GOT3 (cell line): ENCODE data around the gene STK24.

Experiments used
- DNase-seq: peaks from one replicate; lab custom pipeline; 2025; ENCODE audit warnings: mixed read lengths; lab: John Stamatoyannopoulos, UW

Gene STK24

DNA sequence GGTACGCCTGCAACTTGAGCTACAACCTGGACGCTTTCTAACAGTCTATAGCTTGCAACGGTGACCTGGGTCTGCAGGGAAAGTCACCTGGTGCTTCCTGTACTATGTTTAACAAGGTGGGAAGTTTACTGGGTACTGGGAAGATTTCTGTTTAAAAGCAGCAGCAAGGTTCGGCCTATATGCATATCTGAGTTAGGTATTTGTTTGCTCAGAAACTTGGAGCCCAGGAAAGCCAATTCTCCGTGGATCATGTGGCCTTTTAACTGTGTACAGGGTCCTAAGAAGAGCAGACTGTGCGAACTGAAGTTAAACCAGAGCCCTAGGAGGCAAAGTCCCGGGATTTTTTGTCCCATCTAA is 103.1 kb downstream of the STK24 start:
- no peak for DNase-seq

DNA sequence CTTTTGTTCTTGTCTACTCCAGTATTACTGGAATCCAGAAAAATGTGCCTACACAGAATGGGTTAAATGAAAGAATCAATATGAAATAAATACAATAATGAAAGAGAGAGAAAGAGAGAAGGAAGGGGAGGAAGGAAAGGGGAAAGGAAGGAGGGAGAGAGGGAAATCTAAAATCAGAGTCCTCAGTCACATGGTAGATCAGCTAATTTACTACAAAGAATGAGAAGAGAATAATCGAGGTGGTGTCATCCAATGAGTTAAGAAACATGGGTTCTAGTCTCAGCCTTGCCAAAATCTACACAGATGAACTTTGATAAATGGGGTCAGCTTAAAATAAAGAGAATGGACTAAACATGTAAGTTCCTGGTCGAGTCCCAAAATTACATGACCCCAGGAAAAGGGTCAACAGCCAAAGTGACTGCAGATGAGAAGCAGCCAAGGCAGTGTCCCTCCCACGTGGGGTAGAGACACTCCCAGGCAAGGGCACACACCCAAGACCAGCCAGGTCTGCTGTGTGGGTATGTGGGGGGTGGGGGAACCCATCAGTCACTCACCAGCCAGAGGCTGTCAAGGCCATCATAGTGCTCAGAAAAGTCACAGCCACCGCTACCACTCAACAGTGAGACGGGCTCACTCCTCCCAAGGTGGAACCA is 103.6 kb downstream of the STK24 start:
- no peak for DNase-seq

DNA sequence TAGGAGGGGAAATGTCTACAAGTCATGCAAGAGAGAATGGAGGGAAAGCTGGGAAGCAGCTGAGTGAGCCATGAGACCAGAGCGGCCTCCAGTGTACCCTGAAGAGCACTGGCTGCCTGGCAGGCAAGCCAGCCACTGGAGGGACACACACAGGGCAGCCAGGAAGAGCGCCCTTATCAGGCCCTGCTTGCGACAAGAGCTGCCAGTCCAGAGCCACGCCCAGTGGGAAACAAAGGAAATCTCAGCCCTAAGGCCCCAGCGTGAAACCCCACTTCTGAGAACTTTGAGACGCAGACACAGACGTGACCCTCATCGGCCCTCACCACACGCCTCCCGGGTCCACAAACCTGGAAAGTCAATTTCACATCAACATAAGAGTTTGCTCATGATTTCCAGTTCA is 105.0 kb downstream of the STK24 start:
- DNase-seq, result no peak

DNA sequence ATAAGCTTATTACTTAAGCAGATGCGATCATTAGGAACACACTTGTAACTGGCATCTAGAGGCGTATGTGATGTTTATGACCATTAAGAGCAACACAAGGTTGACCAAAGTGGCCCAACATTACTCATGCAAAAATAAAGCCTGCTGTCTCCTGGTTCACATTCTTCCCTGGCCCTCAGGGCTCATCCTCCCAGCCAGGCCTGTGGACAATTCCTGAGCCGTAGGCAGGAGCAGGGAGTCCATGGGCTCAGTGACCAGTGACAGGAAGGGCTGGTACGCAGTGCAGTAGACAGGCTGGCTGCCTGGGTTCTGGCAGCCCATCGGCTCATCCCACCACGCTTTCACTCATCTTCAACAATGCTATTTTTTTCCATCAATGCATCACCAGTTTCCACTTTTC is 106.0 kb downstream of the STK24 start:
- no peak for DNase-seq

DNA sequence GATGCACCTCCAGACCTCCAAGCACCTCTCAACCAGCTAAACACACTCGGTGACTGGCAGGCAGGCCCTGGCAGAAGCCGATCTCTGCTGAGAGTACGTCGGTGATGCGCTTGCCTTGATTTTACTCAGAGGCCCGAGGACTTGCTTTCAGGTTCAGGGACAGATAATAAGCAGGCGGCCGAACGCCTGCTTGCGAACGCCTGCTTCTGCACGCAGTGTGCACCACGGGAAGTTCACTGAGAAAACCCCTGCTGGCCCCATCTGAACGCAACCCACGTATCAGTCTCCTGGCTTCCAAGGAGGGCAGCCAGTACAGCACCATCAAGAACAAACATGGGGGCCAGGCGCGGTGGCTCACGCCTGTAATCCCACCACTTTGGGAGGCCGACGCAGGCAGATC is 108.0 kb downstream of the STK24 start:
- DNase-seq, result no peak

DNA sequence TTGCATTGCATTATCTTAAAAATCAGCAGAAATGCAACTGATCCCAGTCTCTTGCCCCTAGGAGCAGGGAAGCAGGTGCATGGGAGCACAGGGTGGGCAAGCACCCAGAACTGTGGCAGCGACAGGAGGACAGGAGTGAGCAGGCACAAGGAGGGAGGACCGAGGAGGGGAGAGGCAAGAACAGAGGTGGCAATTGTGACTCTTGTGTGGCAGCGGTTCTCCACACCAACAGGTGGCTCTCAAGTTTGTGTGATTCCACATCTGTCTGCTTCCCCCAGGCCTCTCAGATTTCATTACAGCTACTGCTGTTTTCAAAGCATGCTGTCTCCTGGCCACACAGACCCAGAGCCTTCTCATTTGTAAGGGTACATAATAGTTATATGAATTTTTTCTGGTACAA is 108.5 kb downstream of the STK24 start:
- DNase-seq, result no peak

DNA sequence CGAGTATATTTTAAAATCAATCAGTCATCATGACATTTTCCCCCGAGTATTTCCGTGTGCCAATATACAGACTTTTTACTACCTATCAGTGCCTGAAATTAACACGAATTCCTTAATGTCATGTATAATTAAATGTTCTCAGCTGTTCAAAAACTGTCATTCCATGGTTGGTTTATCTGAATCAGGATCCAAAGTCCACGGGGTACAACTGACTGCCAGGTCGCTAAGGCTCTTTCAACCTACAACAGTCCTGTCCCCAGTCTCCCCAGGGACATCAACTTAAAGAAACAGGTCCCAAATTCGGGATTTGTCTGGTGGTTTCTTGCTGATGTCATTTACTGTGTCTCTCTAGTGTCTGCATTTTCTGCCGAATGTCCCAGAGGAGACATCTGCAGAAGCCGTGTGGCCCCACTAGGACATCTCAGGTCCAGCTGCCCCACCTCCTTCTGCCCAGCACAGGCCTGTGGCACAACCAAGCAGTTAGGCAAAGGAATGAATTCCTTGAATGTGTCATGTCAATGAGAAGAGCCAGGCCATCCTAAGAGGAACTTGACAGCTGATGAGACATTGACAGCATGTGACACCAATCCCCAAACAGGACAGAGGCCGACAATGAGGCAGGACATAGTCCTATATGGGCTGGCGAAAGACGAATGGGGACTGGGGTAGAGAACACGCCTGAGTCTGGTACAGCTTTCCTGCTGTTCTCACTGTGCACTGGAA is 109.5 kb downstream of the STK24 start:
- DNase-seq, result no peak

DNA sequence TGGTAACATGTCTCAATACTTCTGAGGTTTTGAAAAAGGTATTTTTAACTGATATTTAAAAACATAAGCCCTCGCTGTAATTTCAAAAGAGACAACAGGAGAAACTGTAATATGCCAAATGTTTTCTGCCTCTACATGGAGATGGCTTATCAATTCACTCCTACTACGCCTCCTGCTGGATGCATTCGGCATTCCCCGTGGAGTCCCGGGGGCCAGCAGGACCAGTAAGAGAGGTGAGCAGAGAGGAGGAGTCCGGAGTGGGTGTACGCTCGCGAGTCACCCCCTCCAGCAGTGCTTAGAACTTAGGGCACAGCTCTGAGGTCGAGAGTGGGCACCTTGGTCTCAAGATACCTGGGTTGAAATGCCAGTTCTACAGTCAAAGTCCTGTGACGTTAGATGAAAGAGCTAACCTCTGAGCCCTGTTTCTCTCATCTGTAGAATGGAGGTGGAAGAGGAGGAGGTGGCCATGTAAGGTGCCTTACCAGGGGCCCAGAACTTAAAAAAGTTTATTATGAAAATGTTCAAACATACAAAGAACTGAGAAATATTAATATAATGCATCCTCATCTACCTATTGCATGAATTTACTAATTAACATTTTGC is 110.2 kb downstream of the STK24 start:
- no peak for DNase-seq

DNA sequence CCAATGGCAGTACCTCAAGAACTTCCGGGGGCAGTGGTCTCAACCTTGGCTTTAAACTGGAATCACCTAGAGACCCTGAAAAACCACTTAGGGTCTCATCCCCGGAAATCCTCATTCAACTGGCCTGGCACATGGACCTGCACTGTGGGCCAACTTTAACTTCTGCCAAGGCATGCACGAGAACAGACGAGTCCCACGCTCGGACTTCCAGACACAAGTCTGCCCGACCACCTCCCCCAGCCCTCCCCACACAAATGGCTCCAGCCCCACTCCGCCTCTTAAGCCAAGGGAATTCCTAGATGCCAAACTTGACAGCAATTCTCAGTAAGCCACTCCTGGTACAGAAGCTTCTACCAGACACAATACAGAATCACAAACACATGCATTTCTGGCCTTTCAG is 114.0 kb downstream of the STK24 start:
- DNase-seq, result no peak

DNA sequence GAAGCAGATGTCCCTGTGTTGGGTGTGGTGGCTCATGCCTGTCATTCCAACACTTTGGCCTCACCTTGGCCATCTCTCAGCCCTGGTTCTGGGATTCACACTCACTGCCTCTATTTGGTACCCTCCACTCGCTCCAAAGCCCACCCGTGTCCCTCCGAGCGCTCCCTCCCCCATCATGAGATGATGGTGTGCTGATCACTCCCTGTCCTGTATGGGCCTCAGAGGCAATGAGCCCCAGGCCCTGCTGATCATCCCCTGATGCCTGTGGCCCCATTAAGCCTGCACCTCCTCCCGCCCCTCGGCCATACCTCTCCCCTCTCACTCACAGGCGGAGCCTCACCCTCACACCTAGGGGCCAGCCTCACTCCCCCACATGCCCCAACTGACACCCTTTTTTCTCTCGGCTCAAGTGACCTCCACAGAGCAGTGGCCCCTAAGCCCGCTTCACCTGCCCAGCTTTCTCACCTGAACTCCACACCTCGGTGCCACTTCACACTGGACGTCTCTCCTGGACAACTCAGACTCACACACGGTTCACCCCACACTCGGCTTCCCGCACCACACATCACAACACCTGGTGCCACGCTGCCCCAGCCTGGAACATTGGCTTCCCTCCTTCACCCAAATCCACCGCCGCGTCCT is 114.5 kb downstream of the STK24 start:
- DNase-seq, result no peak

DNA sequence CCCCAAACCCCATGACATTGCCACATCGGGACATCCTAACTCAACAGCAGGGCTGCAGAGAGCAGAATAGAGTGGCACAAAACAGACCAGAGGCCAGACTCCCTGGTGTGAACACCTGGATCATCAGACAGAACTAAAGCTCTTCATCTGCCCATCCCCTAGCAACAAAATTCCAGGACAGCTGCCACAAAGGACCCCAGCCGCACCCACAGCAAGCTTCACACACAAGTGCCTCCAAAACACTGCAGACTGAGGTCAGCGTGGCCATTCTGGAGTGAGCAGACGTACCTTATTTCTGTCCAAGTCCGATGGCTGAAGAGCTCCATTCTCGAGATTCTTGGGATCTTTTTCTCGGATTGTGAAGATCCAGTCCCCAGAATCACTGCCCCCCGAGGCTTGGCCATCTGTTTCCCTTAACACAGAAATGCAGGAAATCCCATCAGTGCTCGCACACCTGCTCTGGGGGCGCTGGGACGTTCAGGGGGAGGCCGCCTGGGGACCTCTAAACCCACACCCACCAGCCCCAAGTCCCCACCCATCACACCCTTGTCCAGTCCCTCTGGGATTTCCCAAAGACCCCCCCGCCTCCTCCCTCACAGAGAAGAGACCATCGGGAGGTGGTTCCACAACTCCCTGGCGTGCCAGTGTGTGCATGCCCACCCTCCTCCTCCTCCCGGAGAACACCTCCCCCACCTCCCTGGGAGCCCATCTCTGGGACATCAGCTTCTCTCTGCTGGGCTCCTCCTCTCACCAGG is 115.2 kb downstream of the STK24 start:
- DNase-seq, result no peak

DNA sequence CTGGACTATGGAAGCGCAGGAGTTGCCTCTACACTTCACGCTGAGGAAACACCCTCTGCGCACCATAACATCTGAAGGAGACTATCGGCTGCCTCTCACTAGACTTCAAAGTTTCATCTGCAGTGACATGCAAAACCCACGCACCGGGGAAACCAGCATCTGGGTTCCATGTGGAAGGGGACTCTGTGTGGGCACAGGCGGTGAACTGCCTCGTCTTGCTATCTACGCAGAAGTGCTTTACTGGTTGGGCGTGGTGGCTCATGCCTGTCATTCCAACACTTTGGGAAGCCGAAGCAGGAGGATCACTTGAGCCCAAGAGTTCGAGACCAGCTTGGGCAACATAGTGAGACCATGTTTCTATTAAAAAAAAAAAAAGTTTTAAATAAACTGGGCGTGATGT is 116.4 kb downstream of the STK24 start:
- no peak for DNase-seq

DNA sequence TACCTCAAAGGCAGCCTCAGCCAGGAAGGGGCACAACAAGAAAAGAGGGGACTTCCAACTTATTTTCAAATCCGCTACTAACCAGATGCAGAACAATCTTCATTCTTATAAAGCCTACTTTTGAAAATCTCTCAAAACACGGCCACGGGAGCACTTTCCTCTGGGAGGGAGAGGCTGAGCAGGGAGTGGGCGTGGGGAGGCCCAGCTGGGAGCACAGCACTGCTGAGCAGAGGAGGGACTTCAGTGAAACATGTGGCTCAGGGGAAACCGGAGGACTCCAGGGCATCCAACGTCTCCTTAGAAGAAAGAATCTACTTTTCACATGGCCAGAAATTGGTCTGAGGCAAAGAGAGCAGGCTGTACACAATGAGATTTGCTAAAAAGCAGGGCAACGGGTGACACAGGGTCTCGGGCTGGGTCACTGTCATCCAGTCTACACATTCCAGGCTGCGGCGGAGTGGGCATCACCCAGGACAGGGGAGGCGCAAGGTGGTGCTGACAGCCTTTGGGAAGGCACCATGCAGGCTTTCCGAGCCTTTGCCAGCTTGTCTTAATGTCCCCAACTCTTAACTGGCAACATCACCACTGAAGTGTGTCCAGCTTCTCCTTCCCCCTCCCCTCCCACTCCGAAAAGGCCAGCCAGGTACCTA is 117.1 kb downstream of the STK24 start:
- no peak for DNase-seq

DNA sequence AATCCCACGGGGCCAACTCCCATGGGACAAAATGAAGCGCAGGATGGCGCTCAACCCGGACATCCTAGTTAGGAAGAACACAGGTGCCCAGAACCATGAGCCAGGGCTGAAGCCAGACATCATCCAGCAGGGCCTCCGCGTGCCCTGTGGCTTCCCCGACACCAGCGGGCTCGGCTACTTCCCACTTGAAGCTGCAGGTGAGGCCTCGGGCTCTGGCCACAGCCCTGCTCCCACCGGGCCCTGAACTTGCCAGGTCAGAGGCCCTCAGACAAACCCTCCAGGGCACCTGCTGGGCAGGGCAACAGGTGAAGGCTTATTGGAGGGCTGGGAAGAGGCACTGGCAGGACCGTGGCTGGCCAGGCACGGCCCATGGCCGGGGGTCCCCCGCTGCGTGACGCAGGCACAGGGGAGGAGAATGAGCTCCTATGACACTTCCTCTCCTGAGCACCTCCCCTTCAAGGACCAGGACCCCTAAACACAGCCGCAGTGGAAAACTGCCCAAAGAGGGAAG is 117.7 kb downstream of the STK24 start:
- DNase-seq, result no peak

DNA sequence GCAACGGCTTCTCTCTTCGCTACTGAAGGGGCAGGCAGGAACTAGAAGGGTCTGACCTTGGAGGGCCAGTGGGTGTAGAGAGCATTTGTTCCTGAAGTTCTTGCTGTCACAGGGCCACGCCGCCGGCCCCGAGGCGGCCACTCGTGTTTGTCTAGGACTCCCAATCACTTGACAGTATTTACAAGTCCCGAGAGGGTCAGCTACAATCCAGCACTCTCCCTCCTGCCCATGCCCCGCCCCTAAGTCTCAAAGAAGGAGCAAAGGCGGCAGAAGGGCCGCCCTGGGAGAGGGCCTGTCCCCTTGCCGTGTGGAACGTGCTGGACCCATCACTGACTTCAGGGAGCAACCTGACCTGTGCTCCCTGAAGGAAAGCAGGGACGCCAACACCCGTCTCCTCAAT is 118.5 kb downstream of the STK24 start:
- DNase-seq, result no peak

DNA sequence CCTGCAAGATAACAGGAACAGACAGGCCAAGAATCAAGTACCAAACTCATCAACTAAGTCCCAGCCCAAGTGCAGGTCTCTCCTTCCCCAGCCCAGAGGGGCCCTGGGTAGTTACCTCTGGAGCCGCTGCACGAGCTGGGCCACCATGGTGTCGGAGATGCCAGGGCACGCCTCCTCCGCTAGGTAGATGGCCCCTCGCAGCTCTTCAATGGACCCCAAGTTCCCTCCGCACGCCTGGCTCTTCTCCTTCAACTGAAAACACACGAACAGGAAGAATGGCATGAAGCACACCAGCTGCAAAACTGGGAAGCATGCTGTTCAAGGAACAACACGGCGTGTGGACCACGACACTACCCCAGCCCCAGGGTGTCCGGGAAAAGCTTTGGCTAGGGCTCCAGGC is 119.9 kb downstream of the STK24 start:
- DNase-seq, result no peak

DNA sequence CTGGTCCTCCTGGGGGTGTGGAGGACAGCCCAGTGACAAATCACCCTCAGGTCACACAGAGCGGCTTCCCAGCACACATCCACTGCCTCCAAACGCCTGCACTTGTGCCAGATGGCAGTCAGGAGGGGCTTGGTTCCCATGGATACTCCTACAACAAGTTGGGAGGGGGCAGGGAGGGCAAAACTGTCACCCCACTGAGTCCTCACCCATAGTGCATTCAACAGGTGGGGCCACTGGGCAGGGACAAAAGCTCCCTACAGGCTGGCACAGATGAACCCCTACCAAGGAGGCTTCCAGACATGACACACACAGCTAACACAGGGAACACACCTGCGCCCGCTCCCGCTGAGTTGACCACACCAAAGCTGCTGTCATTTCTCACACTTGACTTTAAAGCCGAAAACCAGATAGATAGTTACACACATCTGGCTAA is 120.5 kb downstream of the STK24 start:
- DNase-seq, result no peak

DNA sequence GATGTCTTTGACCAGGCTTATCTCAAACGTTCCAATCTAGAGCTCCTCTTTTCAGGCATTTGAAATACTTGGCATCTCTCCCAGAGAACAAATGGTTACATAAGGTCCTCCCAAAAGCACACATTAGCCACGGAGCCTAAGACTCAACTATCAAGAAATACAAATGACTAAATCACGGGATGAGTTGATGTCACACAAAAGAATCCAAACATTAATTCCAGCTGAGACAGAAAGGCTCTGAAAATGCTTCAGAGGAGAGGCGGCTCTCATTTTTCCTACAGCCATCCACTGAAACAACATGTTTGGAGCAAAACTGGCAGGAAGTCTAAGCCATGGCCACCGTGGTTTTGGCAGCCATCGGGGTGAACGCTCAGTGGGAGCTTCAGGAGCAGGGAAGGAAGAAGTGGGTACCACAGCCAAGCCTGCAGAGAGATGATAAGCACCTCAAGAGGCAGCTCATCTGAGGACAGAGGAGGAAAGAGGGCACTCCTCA is 122.5 kb downstream of the STK24 start:
- DNase-seq, result no peak

DNA sequence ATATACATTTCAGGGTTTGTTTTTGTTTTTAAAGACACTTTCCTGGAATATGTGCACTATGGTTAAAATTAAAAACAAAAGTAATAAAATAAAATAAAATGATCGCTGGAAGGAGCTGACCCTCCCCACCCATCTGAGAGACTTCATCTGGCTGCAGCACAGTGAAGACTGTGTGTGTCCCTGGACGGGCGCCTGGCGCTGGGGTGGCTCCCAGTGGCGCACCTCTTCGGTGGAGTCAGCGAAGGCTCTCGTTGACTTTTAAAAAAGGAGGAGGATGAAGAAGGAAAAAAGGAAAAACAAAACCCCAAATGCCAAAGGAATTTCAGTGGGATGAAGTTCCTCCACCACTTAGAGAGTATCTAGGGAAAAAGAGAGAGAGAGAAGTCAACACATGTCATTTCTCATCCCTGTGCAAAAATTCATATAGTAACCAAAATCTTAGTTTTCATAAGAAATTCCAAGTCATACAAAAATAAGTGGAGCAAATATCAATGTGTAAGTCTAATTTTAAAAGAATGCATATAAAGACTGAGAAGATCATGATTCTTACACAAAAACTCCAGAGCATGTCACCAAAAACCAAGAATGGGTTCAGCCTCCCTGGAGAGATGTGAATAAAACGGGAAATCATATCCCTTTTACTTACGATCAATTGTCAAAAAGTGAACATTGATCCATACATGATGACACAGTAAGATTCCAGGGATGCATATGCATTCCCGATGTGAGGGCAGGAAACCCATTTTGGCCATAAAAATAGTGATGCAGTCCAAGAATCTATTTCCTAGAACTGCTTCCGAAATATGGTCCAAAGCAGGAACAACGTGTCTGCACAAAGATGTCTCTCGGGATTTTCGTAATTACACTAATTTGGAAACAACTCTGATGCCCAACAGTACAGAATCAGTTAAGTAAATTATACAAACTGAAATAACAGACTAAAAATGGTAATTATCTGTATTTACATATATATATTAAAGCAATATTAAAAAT is 123.8 kb downstream of the STK24 start:
- no peak for DNase-seq
